ENCODE data around the gene SLC35F1. TPM values are rescaled to one million over a fixed set of nuclear protein-coding genes. Genes with fewer than 3 reads are reported as not detected.
"Not testable (repeated sequence)": the region's sequence is repeated elsewhere in the genome, so short reads cannot be mapped to it uniquely, and the experiment has no call there.

SLC35F1 gene
- total RNA-seq, 1 donor from 2014 or later: 0.23 TPM

DNA sequence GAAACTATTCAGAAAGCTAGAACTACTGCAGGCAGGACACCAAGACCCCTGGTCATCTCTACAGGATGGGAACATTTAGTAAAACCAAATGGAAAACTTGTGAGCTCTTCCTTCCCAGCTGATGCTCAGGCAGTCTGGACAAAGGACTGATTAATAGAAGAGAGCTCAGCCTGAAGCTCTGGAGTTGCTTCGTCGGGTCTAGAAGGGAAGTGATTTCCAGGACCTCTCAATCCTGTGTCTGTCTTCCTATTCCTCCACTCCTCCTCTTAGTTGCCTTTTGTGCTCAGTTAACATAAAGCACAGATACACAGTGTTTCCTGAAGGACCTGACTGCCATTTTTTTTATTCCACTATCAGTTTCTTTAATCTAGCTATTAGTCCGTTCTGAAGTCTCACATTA is 54.2 kb downstream of the SLC35F1 start:
- Mint-ChIP-seq H3K4me3 (ENCODE audit: unreplicated experiment) (no peak overlapping the region), H3K27me3 (ENCODE audit: unreplicated experiment) (no peaks in the 10 kb centered on the region), H3K36me3 (ENCODE audit: low read depth, unreplicated experiment) (peaks cover 5% of the 10 kb centered on the region)

DNA sequence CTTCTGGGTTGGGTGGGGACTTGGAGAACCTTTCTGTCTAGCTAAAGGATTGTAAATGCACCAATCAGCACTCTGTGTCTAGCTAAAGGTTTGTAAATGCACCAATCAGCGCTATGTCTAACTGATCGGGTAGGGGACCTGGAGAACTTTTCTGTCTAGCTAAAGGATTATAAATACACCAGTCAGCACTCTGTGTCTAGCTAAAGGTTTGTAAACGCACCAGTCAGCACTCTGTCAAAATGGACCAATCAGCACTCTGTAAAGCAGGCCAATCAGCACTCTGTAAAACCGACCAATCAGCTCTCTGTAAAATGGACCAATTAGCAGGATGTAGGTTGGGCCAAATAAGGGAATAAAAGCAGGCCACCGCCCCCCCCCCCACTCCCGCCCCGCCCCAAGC is 58.7 kb downstream of the SLC35F1 start:
- H3K9me3 Mint-ChIP-seq (ENCODE audit: unreplicated experiment); H3K27me3 Mint-ChIP-seq (ENCODE audit: unreplicated experiment); H3K4me1 Mint-ChIP-seq (ENCODE audit: unreplicated experiment); H3K36me3 Mint-ChIP-seq (ENCODE audit: low read depth, unreplicated experiment); DNase-seq (ENCODE audit: low spot score); H3K4me3 Mint-ChIP-seq (ENCODE audit: unreplicated experiment); H3K27ac Mint-ChIP-seq (ENCODE audit: unreplicated experiment): not testable (repeated sequence)

More for the DNA sequence above, 54.2 kb downstream of the SLC35F1 start:
- H3K4me1 Mint-ChIP-seq (ENCODE audit: unreplicated experiment): no peaks in the 10 kb centered on the region
- peaks cover 5% of the 10 kb centered on the region for H3K9me3 Mint-ChIP-seq (ENCODE audit: unreplicated experiment)
- H3K27ac Mint-ChIP-seq (ENCODE audit: unreplicated experiment): no peak overlapping the region
- TF ChIP-seq, protein P1, sequence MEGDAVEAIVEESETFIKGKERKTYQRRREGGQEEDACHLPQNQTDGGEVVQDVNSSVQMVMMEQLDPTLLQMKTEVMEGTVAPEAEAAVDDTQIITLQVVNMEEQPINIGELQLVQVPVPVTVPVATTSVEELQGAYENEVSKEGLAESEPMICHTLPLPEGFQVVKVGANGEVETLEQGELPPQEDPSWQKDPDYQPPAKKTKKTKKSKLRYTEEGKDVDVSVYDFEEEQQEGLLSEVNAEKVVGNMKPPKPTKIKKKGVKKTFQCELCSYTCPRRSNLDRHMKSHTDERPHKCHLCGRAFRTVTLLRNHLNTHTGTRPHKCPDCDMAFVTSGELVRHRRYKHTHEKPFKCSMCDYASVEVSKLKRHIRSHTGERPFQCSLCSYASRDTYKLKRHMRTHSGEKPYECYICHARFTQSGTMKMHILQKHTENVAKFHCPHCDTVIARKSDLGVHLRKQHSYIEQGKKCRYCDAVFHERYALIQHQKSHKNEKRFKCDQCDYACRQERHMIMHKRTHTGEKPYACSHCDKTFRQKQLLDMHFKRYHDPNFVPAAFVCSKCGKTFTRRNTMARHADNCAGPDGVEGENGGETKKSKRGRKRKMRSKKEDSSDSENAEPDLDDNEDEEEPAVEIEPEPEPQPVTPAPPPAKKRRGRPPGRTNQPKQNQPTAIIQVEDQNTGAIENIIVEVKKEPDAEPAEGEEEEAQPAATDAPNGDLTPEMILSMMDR (IDR thresholded peaks at IDR 0.05; ENCODE audit: unreplicated experiment): no peak
- no peak for DNase-seq (ENCODE audit: low spot score)

DNA sequence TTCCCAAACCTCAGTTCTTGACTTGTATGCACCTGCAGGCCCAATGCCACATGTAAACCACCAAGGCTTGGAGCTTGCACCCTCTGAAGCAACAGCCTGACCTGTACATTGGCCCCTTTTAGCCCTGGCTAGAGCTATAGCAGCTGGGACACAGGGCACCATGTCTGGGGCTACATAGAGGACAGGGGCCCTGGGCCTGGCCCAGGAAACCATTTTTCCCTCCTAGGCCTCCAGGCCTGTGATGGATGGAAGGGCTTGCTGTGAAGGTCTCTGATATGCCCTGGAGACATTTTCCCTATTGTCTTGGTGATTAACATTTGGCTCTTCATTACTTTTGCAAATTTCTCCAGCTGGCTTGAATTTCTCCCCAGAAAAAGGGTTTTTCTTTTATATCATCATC is 64.6 kb downstream of the SLC35F1 start:
- Mint-ChIP-seq H3K4me1 (ENCODE audit: unreplicated experiment) (no peaks in the 10 kb centered on the region), H3K9me3 (ENCODE audit: unreplicated experiment) (no peaks in the 10 kb centered on the region), H3K27me3 (ENCODE audit: unreplicated experiment) (no peaks in the 10 kb centered on the region), H3K4me3 (ENCODE audit: unreplicated experiment) (no peak overlapping the region), H3K36me3 (ENCODE audit: low read depth, unreplicated experiment) (no peaks in the 10 kb centered on the region), H3K27ac (ENCODE audit: unreplicated experiment) (no peak overlapping the region)
- no peak for DNase-seq (ENCODE audit: low spot score)
- TF ChIP-seq, protein P1 (IDR thresholded peaks at IDR 0.05; ENCODE audit: unreplicated experiment): no peak

DNA sequence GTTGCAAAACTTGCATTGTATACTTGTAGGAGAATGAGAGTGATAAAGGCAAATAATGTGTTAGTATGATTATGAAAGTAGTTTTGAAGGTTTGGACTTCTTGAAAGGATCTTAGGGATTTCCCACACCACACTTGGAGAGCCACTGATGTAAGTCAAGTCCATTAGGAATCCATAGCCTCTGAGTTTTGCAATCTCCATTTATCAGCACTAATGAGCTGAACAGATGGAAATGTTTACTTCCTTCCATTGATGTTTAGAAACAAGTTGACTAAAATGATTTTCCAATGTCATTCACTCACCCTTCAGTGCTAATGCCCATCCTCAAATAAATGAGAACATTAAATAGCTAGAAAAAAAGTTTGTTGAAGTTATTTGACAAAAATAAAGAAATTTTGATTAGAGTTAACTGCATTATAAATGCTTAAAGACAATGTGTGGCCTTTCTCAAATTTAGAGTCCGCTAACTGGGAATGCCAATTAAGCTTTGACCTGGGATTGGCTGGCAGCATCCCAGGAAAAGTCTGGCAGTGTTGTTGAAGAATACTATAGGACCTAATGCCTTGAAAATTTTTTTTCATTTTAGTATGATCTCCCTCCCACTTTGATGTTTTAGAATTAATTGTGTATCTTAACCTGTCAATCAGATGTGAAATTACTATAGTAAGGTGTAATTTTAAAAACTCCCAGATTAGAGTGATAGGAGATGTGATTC is 68.0 kb downstream of the SLC35F1 start:
- TF ChIP-seq, protein P1 (IDR thresholded peaks at IDR 0.05; ENCODE audit: unreplicated experiment): no peak
- Mint-ChIP-seq H3K4me3 (ENCODE audit: unreplicated experiment) (no peak overlapping the region), H3K27me3 (ENCODE audit: unreplicated experiment) (no peaks in the 10 kb centered on the region), H3K27ac (ENCODE audit: unreplicated experiment) (no peak overlapping the region), H3K9me3 (ENCODE audit: unreplicated experiment) (no peaks in the 10 kb centered on the region), H3K36me3 (ENCODE audit: low read depth, unreplicated experiment) (no peaks in the 10 kb centered on the region), H3K4me1 (ENCODE audit: unreplicated experiment) (no peaks in the 10 kb centered on the region)
- no peak for DNase-seq (ENCODE audit: low spot score)

DNA sequence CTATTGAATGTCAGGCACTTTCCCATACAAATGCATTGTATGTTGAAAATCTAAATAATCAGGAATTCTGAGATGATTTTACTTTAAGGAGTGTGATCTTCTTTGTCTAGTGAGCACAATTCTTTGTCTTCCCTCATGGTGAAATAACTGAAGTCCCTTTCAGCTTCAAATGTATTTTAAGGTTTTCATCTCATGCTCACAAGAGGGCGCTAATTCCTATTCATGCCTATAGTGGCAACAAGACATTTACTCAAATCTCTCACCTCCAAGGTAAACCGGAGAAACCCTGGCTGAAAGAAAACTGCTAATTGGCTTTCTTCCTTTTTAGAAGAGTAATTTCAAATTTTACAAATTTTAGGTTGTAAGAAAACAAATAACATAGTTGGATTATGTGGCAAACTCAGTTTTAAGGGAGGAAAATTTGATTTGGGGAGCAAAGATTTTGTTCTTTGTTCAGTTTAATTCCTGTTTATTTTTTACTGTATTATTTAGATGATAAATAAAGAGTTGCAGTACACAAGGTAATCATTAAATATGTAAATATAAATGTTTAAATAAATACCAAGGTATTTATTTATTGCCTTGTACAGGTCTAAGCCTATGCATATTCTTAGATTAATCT is 69.1 kb downstream of the SLC35F1 start:
- Mint-ChIP-seq H3K27ac (ENCODE audit: unreplicated experiment) (no peak overlapping the region), H3K27me3 (ENCODE audit: unreplicated experiment) (no peaks in the 10 kb centered on the region), H3K36me3 (ENCODE audit: low read depth, unreplicated experiment) (no peaks in the 10 kb centered on the region), H3K4me3 (ENCODE audit: unreplicated experiment) (no peak overlapping the region), H3K9me3 (ENCODE audit: unreplicated experiment) (no peaks in the 10 kb centered on the region), H3K4me1 (ENCODE audit: unreplicated experiment) (no peaks in the 10 kb centered on the region)
- TF ChIP-seq, protein P1 (IDR thresholded peaks at IDR 0.05; ENCODE audit: unreplicated experiment): peak; percentile 68
- peak; percentile 33 for DNase-seq (ENCODE audit: low spot score)
